Naive thymus-derived CD4-positive, alpha-beta T cell (primary cell): Measurements from ENCODE around the gene GNG7. TPM values are rescaled to one million over a fixed set of nuclear protein-coding genes. Genes with fewer than 3 reads are reported as not detected.
A peak's percentile ranks its signal among the peaks of the same experiment; 100 is the strongest.
"Not testable (repeated sequence)": the region's sequence is repeated elsewhere in the genome, so short reads cannot be mapped to it uniquely, and the experiment has no call there.

Source experiments
- ATAC-seq: fragments of 150-1000 bp; cut with Tn5 transposase; 2 replicates; pipeline ENCODE4 v1.10.0; 2021; ENCODE audit warnings: mild to moderate bottlenecking, moderate library complexity
- CTCF ChIA-PET: fragments of 350-600 bp; sonication (Branson Sonifier 250); formaldehyde crosslinking; loops from one replicate; lab custom pipeline; 2021; ENCODE audit warnings: antibody characterized with exemption; lab: Charles Lee
- POLR2A ChIA-PET: fragments of 350-600 bp; sonication (Branson Sonifier 250); formaldehyde crosslinking; loops from one replicate; lab custom pipeline; 2021; ENCODE audit warnings: antibody characterized with exemption, inconsistent platforms; lab: Charles Lee
- DNase-seq, 9 donors: peaks; one replicate each; pipeline versions ENCODE4 v3.0.0 to v3.0.0-alpha.2; 2020 to 2022; ENCODE audit warnings: mixed read lengths in 1 of 9
- H3K27ac ChIP-seq: one replicate; pipeline ENCODE4 v1.7.0; 2013; ENCODE audit warnings: mild to moderate bottlenecking, low read depth, low read length, moderate library complexity
- H3K27me3 ChIP-seq, 2 donors: one replicate each; pipeline ENCODE4 v1.7.0; 2013; ENCODE audit warnings: low read length in 2 of 2, mild to moderate bottlenecking in 2 of 2, moderate library complexity in 2 of 2; ENCODE audit not compliant: control insufficient read depth in 2 of 2, insufficient read depth in 2 of 2
- H3K36me3 ChIP-seq, 3 experiments: 1 replicate in 2 of 3; 2 replicates in 1 of 3; pipeline ENCODE4 v1.7.0; 2013; ENCODE audit warnings: low read length in 3 of 3, mild to moderate bottlenecking in 3 of 3, moderate library complexity in 1 of 3; ENCODE audit not compliant: insufficient read depth in 3 of 3, control insufficient read depth in 2 of 3
- H3K4me1 ChIP-seq, 2 donors: one replicate each; pipeline ENCODE4 v1.7.0; 2013; ENCODE audit warnings: low read length in 2 of 2, mild to moderate bottlenecking in 2 of 2, moderate library complexity in 1 of 2; ENCODE audit not compliant: control insufficient read depth in 2 of 2, insufficient read depth in 2 of 2
- H3K4me3 ChIP-seq: 2 replicates; pipeline ENCODE4 v1.7.0; 2013; ENCODE audit warnings: mild to moderate bottlenecking, low read length
- H3K9me3 ChIP-seq, 3 experiments: 1 replicate in 2 of 3; 2 replicates in 1 of 3; pipeline ENCODE4 v1.7.0; 2013; ENCODE audit warnings: low read length in 3 of 3; ENCODE audit not compliant: control insufficient read depth in 2 of 3
- H3K27ac Mint-ChIP-seq, 9 donors: one replicate each; pipeline ENCODE4 v1.8.0; 2020 to 2022; ENCODE audit warnings: mixed read lengths in 9 of 9, mild to moderate bottlenecking in 8 of 9, moderate library complexity in 5 of 9, inconsistent platforms in 2 of 9
- H3K27me3 Mint-ChIP-seq, 5 donors: one replicate each; pipeline ENCODE4 v1.8.0; 2021 to 2022; ENCODE audit warnings: mixed read lengths in 5 of 5, mild to moderate bottlenecking in 1 of 5
- H3K36me3 Mint-ChIP-seq, 5 donors: one replicate each; pipeline ENCODE4 v1.8.0; 2020 to 2022; ENCODE audit warnings: mixed read lengths in 5 of 5, mild to moderate bottlenecking in 3 of 5, inconsistent platforms in 1 of 5
- H3K4me1 Mint-ChIP-seq, 7 donors: one replicate each; pipeline ENCODE4 v1.8.0; 2020 to 2022; ENCODE audit warnings: mixed read lengths in 7 of 7, mild to moderate bottlenecking in 3 of 7, inconsistent platforms in 1 of 7
- H3K4me3 Mint-ChIP-seq, 10 donors: one replicate each; pipeline ENCODE4 v1.8.0; 2020 to 2022; ENCODE audit warnings: mild to moderate bottlenecking in 10 of 10, mixed read lengths in 10 of 10, moderate library complexity in 6 of 10, inconsistent platforms in 2 of 10
- H3K9me3 Mint-ChIP-seq, 11 donors: one replicate each; pipeline ENCODE4 v1.8.0; 2020 to 2022; ENCODE audit warnings: mixed read lengths in 11 of 11, mild to moderate bottlenecking in 4 of 11, inconsistent platforms in 1 of 11, moderate library complexity in 1 of 11
- intact Hi-C, 2 donors: fragments of 100-400 bp; cut with micrococcal nuclease; formaldehyde crosslinking; loops; one replicate each; pipeline ENCODE4 v1.15.1; 2023
- polyA plus RNA-seq, 2 donors: library from polyadenylated mRNA; unstranded; fragments of 300-500 nt; fragmentation: Illumina TruSeq; gene quantifications; one replicate each; pipeline ENCODE4 v1.2.3, GENCODE V29; 2021
- total RNA-seq, 6 experiments: library from RNA in 5 of 6; stranded (reverse) in 5 of 6; gene quantifications; 1 replicate in 5 of 6; 2 replicates in 1 of 6; pipeline ENCODE4 v1.2.3 and lab custom pipeline; 2021 to 2026

The GNG7 gene
- total and polyA plus RNA-seq, 7 experiments from 2014 or later: 0.31 to 6.8 (median 4.7) TPM

- intact Hi-C loops: no loop called here
- H3K36me3 ChIP-seq: no peaks in the 10 kb centered on the region
- H3K4me1 ChIP-seq: peaks cover 7 to 10% of the 10 kb centered on the region in 2 donors
- POLR2A ChIA-PET: interaction anchor here (0.6 to 8.4 kb wide), 2 partner anchors 46 to 106 kb away, joined by 4 to 85 read pairs; partner anchors contain the start of gene GADD45B
- H3K27me3 ChIP-seq: no peaks in the 10 kb centered on the region
- no peak overlapping the region for H3K4me3 ChIP-seq
- H3K27ac Mint-ChIP-seq: no peak overlapping the region
- H3K27me3 Mint-ChIP-seq: peaks cover 0 to 32% (median 0%) of the 10 kb centered on the region in 5 donors
- peaks cover 0 to 16% (median 0%) of the 10 kb centered on the region in 3 experiments for H3K9me3 ChIP-seq
- CTCF ChIA-PET: no interaction called here
- peaks cover 0 to 8% (median 4%) of the 10 kb centered on the region in 5 donors for H3K36me3 Mint-ChIP-seq
- no peak for DNase-seq
- no peak for ATAC-seq
- peaks cover 0 to 21% (median 10%) of the 10 kb centered on the region in 11 donors for H3K9me3 Mint-ChIP-seq
- no peak overlapping the region for H3K4me3 Mint-ChIP-seq
- H3K4me1 Mint-ChIP-seq: peaks cover 0 to 9% (median 4%) of the 10 kb centered on the region in 7 donors
- no peak overlapping the region for H3K27ac ChIP-seq
Observed at GRCh38 chr19:2582984-2583956, 119.2 kb downstream of the GNG7 start.

GRCh38 chr19:2580396-2580795 is 122.1 kb downstream of the GNG7 start:
- Mint-ChIP-seq H3K27me3 (peaks cover 0 to 30% (median 0%) of the 10 kb centered on the region in 5 donors), H3K4me1 (peaks cover 0 to 11% (median 4%) of the 10 kb centered on the region in 7 donors), H3K4me3 (peak overlapping the region in 2 of 10 donors; percentile 29 to 69), H3K9me3 (peaks cover 0 to 21% (median 10%) of the 10 kb centered on the region in 11 donors)
- DNase-seq, H3K4me1 ChIP-seq, H3K27ac ChIP-seq, H3K36me3 ChIP-seq, H3K4me3 ChIP-seq, intact Hi-C loops, ATAC-seq, H3K27me3 ChIP-seq, H3K36me3 Mint-ChIP-seq, H3K27ac Mint-ChIP-seq: not testable (repeated sequence)
- POLR2A ChIA-PET: interaction anchor here (0.7 to 8.4 kb wide), 2 partner anchors 103 to 341 kb away, joined by 3 to 85 read pairs; partner anchors contain the start of gene GADD45B
- CTCF ChIA-PET: interaction anchor here (0.6 to 2.6 kb wide), 8 partner anchors 31 to 119 kb away, joined by 3 to 21 read pairs (median 4); partner anchors contain the start of gene GADD45B
- H3K9me3 ChIP-seq: peaks cover 0 to 16% (median 0%) of the 10 kb centered on the region in 3 experiments

- Mint-ChIP-seq H3K27me3 (peaks cover 0 to 28% (median 0%) of the 10 kb centered on the region in 5 donors), H3K27ac (no peak overlapping the region)
- intact Hi-C loops: loop anchor here (1.0 to 2.0 kb wide), 6 partner anchors 17 to 105 kb away; no protein-coding TSS in a partner anchor
Observed at GRCh38 chr19:2579678-2580280, 122.7 kb downstream of the GNG7 start.

GRCh38 chr19:2578901-2579677 is 123.4 kb downstream of the GNG7 start:
- Histone ChIP-seq H3K36me3 (no peaks in the 10 kb centered on the region), H3K4me1 (peaks cover 7 to 10% of the 10 kb centered on the region in 2 donors), H3K9me3 (peaks cover 0 to 16% (median 0%) of the 10 kb centered on the region in 3 experiments), H3K27ac (no peak overlapping the region), H3K27me3 (no peaks in the 10 kb centered on the region), H3K4me3 (peak overlapping the region; percentile 33)
- DNase-seq (peak; percentile 21 to 67 (median 47)), ATAC-seq (peak; percentile 65)
- H3K4me3 Mint-ChIP-seq: peak overlapping the region in 6 of 10 donors; percentile 51 to 69 (median 62)
- peaks cover 0 to 21% (median 9%) of the 10 kb centered on the region in 11 donors for H3K9me3 Mint-ChIP-seq
- H3K27ac Mint-ChIP-seq: no peak overlapping the region
- H3K36me3 Mint-ChIP-seq: peaks cover 0 to 6% (median 4%) of the 10 kb centered on the region in 5 donors
- ChIA-PET POLR2A (interaction anchor here (0.7 to 8.4 kb wide), 5 partner anchors 15 to 101 kb away, joined by 3 to 85 read pairs (median 3); partner anchors contain the start of gene GADD45B), CTCF (interaction anchor here (0.6 to 2.6 kb wide), 9 partner anchors 9 to 110 kb away, joined by 3 to 21 read pairs (median 4); partner anchors contain the start of gene GADD45B)
- peaks cover 0 to 11% (median 4%) of the 10 kb centered on the region in 7 donors for H3K4me1 Mint-ChIP-seq
- peaks cover 0 to 24% (median 0%) of the 10 kb centered on the region in 5 donors for H3K27me3 Mint-ChIP-seq
- intact Hi-C loops: loop anchor here (1.0 to 2.0 kb wide), 6 partner anchors 16 to 105 kb away; no protein-coding TSS in a partner anchor

More at GRCh38 chr19:2579678-2580280, 122.7 kb downstream of the GNG7 start:
- H3K36me3 ChIP-seq: no peaks in the 10 kb centered on the region
- ATAC-seq (no peak), DNase-seq (no peak)
- peaks cover 7 to 10% of the 10 kb centered on the region in 2 donors for H3K4me1 ChIP-seq
- peaks cover 0 to 11% (median 4%) of the 10 kb centered on the region in 7 donors for H3K4me1 Mint-ChIP-seq
- CTCF ChIA-PET: interaction anchor here (0.6 to 2.6 kb wide), 13 partner anchors 9 to 119 kb away, joined by 3 to 21 read pairs (median 3); partner anchors contain the start of gene GADD45B
- peaks cover 0 to 21% (median 10%) of the 10 kb centered on the region in 11 donors for H3K9me3 Mint-ChIP-seq
- H3K9me3 ChIP-seq: peaks cover 0 to 16% (median 0%) of the 10 kb centered on the region in 3 experiments
- H3K27ac ChIP-seq: no peak overlapping the region
- H3K4me3 ChIP-seq: peak overlapping the region; percentile 33
- peak overlapping the region in 5 of 10 donors; percentile 51 to 69 (median 62) for H3K4me3 Mint-ChIP-seq
- POLR2A ChIA-PET: interaction anchor here (0.7 to 8.4 kb wide), 4 partner anchors 34 to 340 kb away, joined by 3 to 85 read pairs (median 3); partner anchors contain the start of gene GADD45B
- H3K36me3 Mint-ChIP-seq: peaks cover 0 to 6% (median 5%) of the 10 kb centered on the region in 5 donors
- H3K27me3 ChIP-seq: no peaks in the 10 kb centered on the region

GRCh38 chr19:2578391-2578890 is 124.1 kb downstream of the GNG7 start:
- H3K4me3 ChIP-seq: no peak overlapping the region
- peaks cover 0 to 19% (median 0%) of the 10 kb centered on the region in 5 donors for H3K27me3 Mint-ChIP-seq
- intact Hi-C loops: loop anchor here in 1 of 2 donors (2.0 kb wide), 1 partner anchor 16 kb away; no protein-coding TSS in a partner anchor
- peak overlapping the region in 5 of 10 donors; percentile 9 to 69 (median 47) for H3K4me3 Mint-ChIP-seq
- ChIA-PET CTCF (interaction anchor here (0.6 to 2.6 kb wide), 4 partner anchors 8 to 101 kb away, joined by 3 to 21 read pairs (median 5); partner anchors contain the start of gene GADD45B), POLR2A (interaction anchor here (0.9 to 8.4 kb wide), 4 partner anchors 15 to 101 kb away, joined by 3 to 85 read pairs (median 6); partner anchors contain the start of gene GADD45B)
- H3K36me3 ChIP-seq: no peaks in the 10 kb centered on the region
- no peak for ATAC-seq
- peaks cover 0 to 11% (median 4%) of the 10 kb centered on the region in 7 donors for H3K4me1 Mint-ChIP-seq
- peaks cover 0 to 10% (median 0%) of the 10 kb centered on the region in 3 experiments for H3K9me3 ChIP-seq
- H3K9me3 Mint-ChIP-seq: peaks cover 0 to 17% (median 5%) of the 10 kb centered on the region in 11 donors
- H3K27ac Mint-ChIP-seq: peak overlapping the region in 1 of 9 donors; percentile 23
- H3K27ac ChIP-seq: no peak overlapping the region
- peaks cover 0 to 6% (median 3%) of the 10 kb centered on the region in 5 donors for H3K36me3 Mint-ChIP-seq
- no peak for DNase-seq
- no peaks in the 10 kb centered on the region for H3K27me3 ChIP-seq
- peaks cover 7 to 10% of the 10 kb centered on the region in 2 donors for H3K4me1 ChIP-seq
